Measurements from ENCODE around the gene SIGLEC8.

The SIGLEC8 gene

DNA sequence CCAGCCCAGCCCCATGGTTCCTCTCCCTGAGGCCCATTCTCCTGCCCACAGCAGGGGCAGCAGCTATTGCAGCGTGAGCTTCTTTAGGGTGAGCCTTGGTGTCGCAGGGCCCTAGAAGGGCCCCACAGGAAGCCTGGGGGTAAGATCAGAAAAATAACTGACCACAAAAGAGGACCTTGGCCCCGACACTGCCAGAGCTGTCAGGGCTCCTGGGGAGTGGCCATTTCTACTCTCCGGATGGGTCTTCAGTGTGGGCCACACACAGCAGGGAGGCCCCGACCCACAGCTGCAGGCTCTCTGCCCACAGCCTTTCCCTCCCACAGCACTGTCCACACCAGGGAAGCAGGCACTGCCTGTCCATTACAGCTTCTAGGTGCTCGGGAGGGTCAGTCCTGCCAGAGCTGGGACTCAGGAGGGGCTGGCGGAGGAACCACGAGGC, 3.5 kb upstream of the SIGLEC8 start:
- in situ Hi-C loops (cut with MboI; ENCODE audit: low pct_unique_long_range_greater_than_20kb, low sequenced_read_pairs, unreplicated experiment), result no loop called here
- TF ChIP-seq, protein P1, sequence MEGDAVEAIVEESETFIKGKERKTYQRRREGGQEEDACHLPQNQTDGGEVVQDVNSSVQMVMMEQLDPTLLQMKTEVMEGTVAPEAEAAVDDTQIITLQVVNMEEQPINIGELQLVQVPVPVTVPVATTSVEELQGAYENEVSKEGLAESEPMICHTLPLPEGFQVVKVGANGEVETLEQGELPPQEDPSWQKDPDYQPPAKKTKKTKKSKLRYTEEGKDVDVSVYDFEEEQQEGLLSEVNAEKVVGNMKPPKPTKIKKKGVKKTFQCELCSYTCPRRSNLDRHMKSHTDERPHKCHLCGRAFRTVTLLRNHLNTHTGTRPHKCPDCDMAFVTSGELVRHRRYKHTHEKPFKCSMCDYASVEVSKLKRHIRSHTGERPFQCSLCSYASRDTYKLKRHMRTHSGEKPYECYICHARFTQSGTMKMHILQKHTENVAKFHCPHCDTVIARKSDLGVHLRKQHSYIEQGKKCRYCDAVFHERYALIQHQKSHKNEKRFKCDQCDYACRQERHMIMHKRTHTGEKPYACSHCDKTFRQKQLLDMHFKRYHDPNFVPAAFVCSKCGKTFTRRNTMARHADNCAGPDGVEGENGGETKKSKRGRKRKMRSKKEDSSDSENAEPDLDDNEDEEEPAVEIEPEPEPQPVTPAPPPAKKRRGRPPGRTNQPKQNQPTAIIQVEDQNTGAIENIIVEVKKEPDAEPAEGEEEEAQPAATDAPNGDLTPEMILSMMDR (IDR thresholded peaks at IDR 0.05; ENCODE audit: extremely low read depth, insufficient read depth, missing control alignments), result no peak
- DNase-seq (ENCODE audit: low spot score), result no peak

DNA sequence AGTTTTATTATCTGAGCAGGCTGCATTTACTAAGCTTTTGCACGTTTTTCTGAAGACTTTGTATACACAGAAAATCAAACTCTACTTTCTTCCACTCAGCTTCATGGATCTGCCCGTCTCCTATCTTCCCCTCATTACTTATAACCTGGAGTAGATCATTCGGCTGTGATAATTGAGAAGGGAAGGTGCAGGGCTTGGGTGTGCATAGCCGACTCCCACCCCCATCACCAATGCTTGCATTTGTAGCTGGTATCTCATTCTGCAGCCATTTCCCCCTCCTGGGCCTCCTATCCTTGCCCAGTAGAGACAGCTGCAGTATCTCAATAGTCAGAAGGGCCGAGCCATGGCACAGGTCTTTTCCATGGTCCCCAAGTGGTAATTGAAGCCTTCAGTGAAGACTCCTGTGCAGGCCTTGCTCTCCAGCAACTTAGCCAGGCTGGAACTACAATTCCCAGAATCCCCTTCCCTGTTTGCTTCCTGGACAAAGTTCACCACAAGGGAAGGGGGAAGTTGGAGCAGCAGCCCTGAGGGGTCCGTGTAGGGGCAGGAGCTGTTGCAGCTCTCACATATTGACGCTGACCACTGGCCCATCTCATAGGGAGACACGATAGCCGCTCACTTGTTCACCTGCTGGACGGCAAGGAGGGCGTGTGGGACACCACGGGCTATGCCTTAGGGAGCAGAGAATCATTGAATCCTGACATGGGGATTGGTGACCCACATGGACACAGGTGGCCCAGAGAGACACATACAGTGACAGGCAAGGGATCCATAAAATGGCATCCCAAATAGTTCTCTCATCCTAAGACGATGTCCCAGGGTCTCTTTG, 2.1 kb upstream of the SIGLEC8 start:
- TF ChIP-seq, protein P1 (IDR thresholded peaks at IDR 0.05; ENCODE audit: extremely low read depth, insufficient read depth, missing control alignments), result no peak
- no peak for DNase-seq (ENCODE audit: low spot score)
- in situ Hi-C loops (cut with MboI; ENCODE audit: low pct_unique_long_range_greater_than_20kb, low sequenced_read_pairs, unreplicated experiment), result no loop called here

DNA sequence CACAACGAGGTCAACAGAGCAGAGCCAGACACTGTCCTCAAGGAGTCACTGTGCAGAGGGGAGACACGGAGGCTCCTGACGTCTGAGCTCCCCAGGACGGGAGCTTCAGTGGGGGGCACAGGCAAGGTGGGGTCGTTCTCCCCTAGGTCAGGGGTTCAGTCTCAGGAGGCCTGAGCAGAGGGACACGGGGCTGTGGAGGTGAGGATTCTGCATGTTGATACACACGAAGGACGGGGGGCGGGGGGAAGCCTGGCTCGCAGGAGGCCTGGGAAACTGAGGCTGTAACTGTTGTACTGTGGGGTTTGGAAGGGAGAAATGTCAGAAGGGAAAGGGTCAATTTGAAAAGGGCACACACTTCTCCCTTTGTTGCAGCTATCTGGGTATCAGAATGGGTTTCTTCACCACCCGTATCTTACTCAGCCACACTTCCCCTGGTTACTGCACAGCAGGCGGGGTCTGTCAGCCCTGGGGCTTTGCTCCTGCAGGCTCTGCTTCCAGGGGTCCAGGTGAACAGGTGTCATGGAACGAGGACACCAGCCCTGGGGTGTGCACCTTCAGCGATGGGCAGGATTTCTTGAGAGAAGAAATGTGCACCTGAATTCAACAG, 748 bp upstream of the SIGLEC8 start:
- TF ChIP-seq, protein P1 (IDR thresholded peaks at IDR 0.05; ENCODE audit: extremely low read depth, insufficient read depth, missing control alignments), result no peak
- no peak for DNase-seq (ENCODE audit: low spot score)
- in situ Hi-C loops (cut with MboI; ENCODE audit: low pct_unique_long_range_greater_than_20kb, low sequenced_read_pairs, unreplicated experiment), result no loop called here

DNA sequence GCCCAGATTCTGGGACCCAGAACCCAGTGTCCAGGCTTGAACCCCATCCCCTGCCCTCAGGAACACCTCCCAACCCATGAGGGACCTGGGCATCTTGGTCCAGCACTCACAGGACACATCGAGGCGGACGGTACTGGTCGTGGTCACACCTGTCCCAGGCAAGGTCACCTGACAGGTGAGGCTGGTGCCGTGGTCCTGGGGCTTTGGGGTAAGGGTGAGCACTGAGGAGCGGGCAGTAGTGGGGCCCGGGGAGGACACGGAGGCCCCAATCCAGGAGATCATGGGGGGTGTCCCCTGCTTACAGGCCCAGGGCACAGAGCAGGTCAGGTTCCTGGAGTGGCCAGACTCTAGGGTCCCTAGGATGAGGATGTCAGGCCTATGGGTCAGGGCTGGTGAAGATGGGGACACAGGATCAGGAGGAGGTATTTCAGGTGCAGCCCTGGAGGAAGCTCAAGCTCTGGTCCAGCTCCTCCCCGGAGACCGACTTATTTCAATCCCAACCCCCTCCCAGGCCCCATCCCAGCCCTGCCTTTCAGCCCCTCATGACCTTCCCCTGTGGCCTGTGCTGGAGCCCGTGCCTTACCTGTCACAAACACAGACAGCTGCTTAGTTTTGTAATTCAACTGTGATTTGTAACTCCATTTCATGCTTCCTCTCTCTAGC, 772 bp downstream of the SIGLEC8 start:
- DNase-seq (ENCODE audit: low spot score), result no peak
- in situ Hi-C loops (cut with MboI; ENCODE audit: low pct_unique_long_range_greater_than_20kb, low sequenced_read_pairs, unreplicated experiment), result no loop called here
- TF ChIP-seq, protein P1 (IDR thresholded peaks at IDR 0.05; ENCODE audit: extremely low read depth, insufficient read depth, missing control alignments), result no peak

DNA sequence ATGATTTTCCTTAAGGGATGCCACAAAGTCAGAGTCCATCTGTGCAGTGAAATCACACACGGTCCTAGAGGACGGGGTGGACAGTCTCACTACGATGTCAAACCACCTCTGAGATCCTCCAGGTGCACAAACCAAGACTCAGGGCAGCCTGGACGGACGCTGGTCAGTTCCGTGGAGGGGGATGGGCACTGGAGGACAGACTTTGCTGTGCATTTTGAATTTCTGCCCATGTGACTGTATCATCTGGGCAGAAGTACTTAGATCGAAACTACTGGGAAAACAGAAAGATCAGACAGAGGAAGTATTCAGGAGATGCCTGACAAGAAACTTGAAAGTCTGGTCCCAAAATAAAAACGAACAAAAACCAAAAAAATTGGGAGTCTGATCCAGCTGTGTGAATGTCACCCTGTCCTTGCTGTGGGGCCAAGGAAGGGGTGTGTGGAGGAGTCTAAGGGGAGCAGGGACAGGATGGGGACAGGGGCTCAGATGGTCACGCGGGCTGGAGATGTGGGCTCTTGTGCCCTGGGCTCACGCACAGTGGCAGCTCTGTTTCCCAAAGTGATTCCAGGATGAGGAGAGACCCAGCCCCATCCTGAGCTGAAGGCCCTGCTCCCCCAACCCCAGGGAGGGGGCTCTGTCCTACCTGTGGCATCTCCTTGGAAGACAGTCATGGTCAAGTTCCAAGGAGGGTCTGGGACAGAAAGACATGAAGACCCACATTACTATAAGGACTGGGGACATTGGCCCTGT, 1.5 kb downstream of the SIGLEC8 start:
- in situ Hi-C loops (cut with MboI; ENCODE audit: low pct_unique_long_range_greater_than_20kb, low sequenced_read_pairs, unreplicated experiment), result no loop called here
- no peak for DNase-seq (ENCODE audit: low spot score)
- TF ChIP-seq, protein P1 (IDR thresholded peaks at IDR 0.05; ENCODE audit: extremely low read depth, insufficient read depth, missing control alignments), result no peak

DNA sequence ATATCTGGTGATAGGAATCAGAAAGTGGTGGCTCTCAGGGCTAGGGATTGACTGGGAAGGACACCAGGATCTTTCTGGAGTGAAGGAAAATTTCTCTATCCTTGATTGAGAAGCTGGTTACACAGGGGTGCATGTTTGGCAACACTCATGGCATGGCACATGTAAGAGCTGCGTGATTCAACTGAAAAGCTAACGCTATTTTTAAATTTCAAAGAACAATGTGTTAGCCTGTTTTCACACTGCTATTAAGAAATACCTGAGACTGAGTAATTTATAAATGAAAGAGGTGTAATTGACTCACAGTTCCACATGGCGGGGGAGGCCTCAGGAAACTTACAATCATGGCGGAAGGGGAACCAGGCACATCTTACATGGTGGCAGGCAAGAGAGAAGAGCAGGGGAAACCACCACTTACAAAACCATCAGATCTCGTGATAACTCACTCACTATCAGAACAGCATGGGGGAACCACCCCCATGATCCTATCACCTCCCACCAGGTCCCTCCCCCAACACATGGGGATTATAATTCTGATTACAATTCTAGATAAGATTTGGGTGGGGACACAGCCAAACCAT, 7.4 kb downstream of the SIGLEC8 start:
- in situ Hi-C loops (cut with MboI; ENCODE audit: low pct_unique_long_range_greater_than_20kb, low sequenced_read_pairs, unreplicated experiment), result no loop called here
- TF ChIP-seq, protein P1 (IDR thresholded peaks at IDR 0.05; ENCODE audit: extremely low read depth, insufficient read depth, missing control alignments), result no peak
- no peak for DNase-seq (ENCODE audit: low spot score)
